ENCODE measurements around the gene CCDC149. TPM values are rescaled to one million over a fixed set of nuclear protein-coding genes. Genes with fewer than 3 reads are reported as not detected.

CCDC149 gene
- total and polyA plus RNA-seq, 2 donors (not counting 1 experiment from before 2014, with no cell fraction given): not detected

DNA sequence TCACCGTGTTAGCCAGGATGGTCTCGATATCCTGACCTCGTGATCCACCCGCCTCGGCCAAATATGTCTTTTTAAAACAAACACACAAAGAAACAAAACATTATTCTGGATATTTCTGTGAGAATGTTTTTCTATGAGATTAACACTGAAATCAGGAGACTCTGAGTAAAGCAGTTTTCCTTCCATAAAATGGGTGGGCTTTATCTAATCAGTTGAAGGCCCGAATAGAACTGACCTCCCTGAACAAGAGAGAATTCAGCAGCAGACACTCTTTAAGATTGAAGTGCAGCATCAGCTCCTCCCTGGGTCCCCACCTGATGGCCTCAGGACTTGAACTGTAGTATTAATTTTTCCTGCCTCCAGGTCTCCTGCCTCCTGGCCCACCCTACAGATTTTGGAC is 139.9 kb downstream of the CCDC149 start:
- Mint-ChIP-seq H3K27ac (no peak overlapping the region), H3K9me3 (ENCODE audit: insufficient read depth) (no peaks in the 10 kb centered on the region), H3K4me3 (no peak overlapping the region), H3K27me3 (no peaks in the 10 kb centered on the region), H3K4me1 (no peaks in the 10 kb centered on the region)
- Histone ChIP-seq H2AFZ (ENCODE audit: insufficient read depth, low read depth, low read length, poor library complexity, severe bottlenecking) (no peak overlapping the region), H3K9me3 (ENCODE audit: control extremely low read depth in 1 of 3, control insufficient read depth in 2 of 3, insufficient read depth in 1 of 3, low read length in 2 of 3) (no peaks in the 10 kb centered on the region), H3K4me3 (ENCODE audit: control extremely low read depth in 1 of 5, extremely low read depth in 1 of 5, insufficient read depth in 1 of 5, low read depth in 2 of 5, low read length in 4 of 5) (no peak overlapping the region), H3K36me3 (replicated peaks in 1 of 2; ENCODE audit: control extremely low read depth in 1 of 2, control insufficient read depth in 1 of 2, extremely low read depth in 1 of 2, insufficient read depth in 2 of 2, low read length in 1 of 2) (no peaks in the 10 kb centered on the region), H3K27ac (ENCODE audit: low read length in 2 of 2) (no peak overlapping the region), H3K79me2 (ENCODE audit: control insufficient read depth, insufficient read depth, low read length) (no peaks in the 10 kb centered on the region), H3K4me2 (replicated peaks; ENCODE audit: low read depth, low read length, poor library complexity, severe bottlenecking) (no peak overlapping the region), H4K20me1 (ENCODE audit: control insufficient read depth, insufficient read depth, low read length, poor library complexity, severe bottlenecking) (no peaks in the 10 kb centered on the region), H3K27me3 (replicated peaks in 1 of 4; ENCODE audit: control extremely low read depth in 1 of 4, control insufficient read depth in 3 of 4, insufficient read depth in 4 of 4, low read length in 3 of 4) (no peaks in the 10 kb centered on the region), H3K9ac (ENCODE audit: low read length) (no peak overlapping the region), H3K4me1 (ENCODE audit: control insufficient read depth in 2 of 2, insufficient read depth in 2 of 2, low read length in 2 of 2) (no peaks in the 10 kb centered on the region)
- DNase-seq (no peak), ATAC-seq (ENCODE audit: low read depth) (no peak)
- no peak for TF ChIP-seq EZH2 (IDR thresholded peaks at IDR 0.05; ENCODE audit: borderline replicate concordance, insufficient read depth, low read depth, low read length, poor library complexity, severe bottlenecking)
- TF ChIP-seq, protein P1, sequence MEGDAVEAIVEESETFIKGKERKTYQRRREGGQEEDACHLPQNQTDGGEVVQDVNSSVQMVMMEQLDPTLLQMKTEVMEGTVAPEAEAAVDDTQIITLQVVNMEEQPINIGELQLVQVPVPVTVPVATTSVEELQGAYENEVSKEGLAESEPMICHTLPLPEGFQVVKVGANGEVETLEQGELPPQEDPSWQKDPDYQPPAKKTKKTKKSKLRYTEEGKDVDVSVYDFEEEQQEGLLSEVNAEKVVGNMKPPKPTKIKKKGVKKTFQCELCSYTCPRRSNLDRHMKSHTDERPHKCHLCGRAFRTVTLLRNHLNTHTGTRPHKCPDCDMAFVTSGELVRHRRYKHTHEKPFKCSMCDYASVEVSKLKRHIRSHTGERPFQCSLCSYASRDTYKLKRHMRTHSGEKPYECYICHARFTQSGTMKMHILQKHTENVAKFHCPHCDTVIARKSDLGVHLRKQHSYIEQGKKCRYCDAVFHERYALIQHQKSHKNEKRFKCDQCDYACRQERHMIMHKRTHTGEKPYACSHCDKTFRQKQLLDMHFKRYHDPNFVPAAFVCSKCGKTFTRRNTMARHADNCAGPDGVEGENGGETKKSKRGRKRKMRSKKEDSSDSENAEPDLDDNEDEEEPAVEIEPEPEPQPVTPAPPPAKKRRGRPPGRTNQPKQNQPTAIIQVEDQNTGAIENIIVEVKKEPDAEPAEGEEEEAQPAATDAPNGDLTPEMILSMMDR (IDR thresholded peaks at IDR 0.05): no peak
- WGBS (ENCODE audit: insufficient coverage): 100% methylated on average over 1 of the region's 6 CpGs
- intact Hi-C loops (cut with micrococcal nuclease): no loop called here
- ChIA-PET CTCF (no interaction called here), POLR2A (no interaction called here)

DNA sequence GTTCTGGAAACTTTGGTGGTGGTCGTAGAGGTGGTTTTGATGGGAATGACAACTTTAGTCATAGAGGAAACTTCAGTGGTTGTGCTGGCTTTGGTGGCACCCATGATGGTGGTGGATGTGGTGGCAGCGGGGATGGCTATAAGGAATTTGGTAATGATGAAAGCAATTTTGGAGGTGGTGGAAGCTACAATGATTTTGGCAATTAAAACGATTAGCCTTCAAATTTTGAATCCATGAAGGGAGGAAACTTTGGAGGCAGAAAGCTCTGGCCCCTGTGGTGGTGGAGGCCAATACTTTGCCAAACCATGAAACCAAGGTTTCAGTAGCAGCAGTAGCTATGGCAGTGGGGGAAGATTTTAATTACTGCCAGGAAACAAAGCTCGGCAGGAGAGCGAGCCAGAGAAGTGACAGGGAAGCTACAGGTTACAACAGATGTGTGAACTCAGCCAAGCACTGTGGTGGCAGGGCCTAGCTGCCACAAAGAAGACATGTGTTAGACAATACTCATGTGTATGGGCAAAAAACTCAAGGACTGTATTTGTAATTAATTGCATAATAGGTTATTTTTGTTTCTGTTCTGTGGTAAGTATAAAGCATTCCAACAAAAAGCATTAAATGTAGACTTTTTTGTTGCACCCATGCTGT is 140.7 kb downstream of the CCDC149 start:
- TF ChIP-seq EZH2 (IDR thresholded peaks at IDR 0.05; ENCODE audit: borderline replicate concordance, insufficient read depth, low read depth, low read length, poor library complexity, severe bottlenecking): no peak
- TF ChIP-seq, protein P1 (IDR thresholded peaks at IDR 0.05): no peak
- ChIA-PET POLR2A (no interaction called here), CTCF (no interaction called here)
- Histone ChIP-seq H4K20me1 (ENCODE audit: control insufficient read depth, insufficient read depth, low read length, poor library complexity, severe bottlenecking) (no peaks in the 10 kb centered on the region), H3K9me3 (ENCODE audit: control extremely low read depth in 1 of 3, control insufficient read depth in 2 of 3, insufficient read depth in 1 of 3, low read length in 2 of 3) (no peaks in the 10 kb centered on the region), H3K27ac (ENCODE audit: low read length in 2 of 2) (no peak overlapping the region), H3K79me2 (ENCODE audit: control insufficient read depth, insufficient read depth, low read length) (no peaks in the 10 kb centered on the region), H3K36me3 (replicated peaks in 1 of 2; ENCODE audit: control extremely low read depth in 1 of 2, control insufficient read depth in 1 of 2, extremely low read depth in 1 of 2, insufficient read depth in 2 of 2, low read length in 1 of 2) (no peaks in the 10 kb centered on the region), H3K4me3 (ENCODE audit: control extremely low read depth in 1 of 5, extremely low read depth in 1 of 5, insufficient read depth in 1 of 5, low read depth in 2 of 5, low read length in 4 of 5) (no peak overlapping the region), H3K9ac (ENCODE audit: low read length) (no peak overlapping the region), H3K27me3 (replicated peaks in 1 of 4; ENCODE audit: control extremely low read depth in 1 of 4, control insufficient read depth in 3 of 4, insufficient read depth in 4 of 4, low read length in 3 of 4) (no peaks in the 10 kb centered on the region), H3K4me1 (ENCODE audit: control insufficient read depth in 2 of 2, insufficient read depth in 2 of 2, low read length in 2 of 2) (no peaks in the 10 kb centered on the region), H3K4me2 (replicated peaks; ENCODE audit: low read depth, low read length, poor library complexity, severe bottlenecking) (no peak overlapping the region), H2AFZ (ENCODE audit: insufficient read depth, low read depth, low read length, poor library complexity, severe bottlenecking) (no peak overlapping the region)
- WGBS (ENCODE audit: insufficient coverage): 90% methylated on average over 5 of the region's 5 CpGs
- no peak overlapping the region for H3K4me3 Mint-ChIP-seq
- no peaks in the 10 kb centered on the region for H3K4me1 Mint-ChIP-seq
- no peaks in the 10 kb centered on the region for H3K27me3 Mint-ChIP-seq
- no peak for ATAC-seq (ENCODE audit: low read depth)
- intact Hi-C loops (cut with micrococcal nuclease): no loop called here
- no peak overlapping the region for H3K27ac Mint-ChIP-seq
- no peak for DNase-seq
- H3K9me3 Mint-ChIP-seq (ENCODE audit: insufficient read depth): no peaks in the 10 kb centered on the region
